ENCODE results near the gene SLC38A11.
"Not testable (repeated sequence)": the region's sequence is repeated elsewhere in the genome, so short reads cannot be mapped to it uniquely, and the experiment has no call there.

Gene SLC38A11

GRCh38 chr2:164877169-164877568 lies 78.2 kb downstream of the SLC38A11 start:
- no peak for DNase-seq (ENCODE audit: low spot score)

DNA sequence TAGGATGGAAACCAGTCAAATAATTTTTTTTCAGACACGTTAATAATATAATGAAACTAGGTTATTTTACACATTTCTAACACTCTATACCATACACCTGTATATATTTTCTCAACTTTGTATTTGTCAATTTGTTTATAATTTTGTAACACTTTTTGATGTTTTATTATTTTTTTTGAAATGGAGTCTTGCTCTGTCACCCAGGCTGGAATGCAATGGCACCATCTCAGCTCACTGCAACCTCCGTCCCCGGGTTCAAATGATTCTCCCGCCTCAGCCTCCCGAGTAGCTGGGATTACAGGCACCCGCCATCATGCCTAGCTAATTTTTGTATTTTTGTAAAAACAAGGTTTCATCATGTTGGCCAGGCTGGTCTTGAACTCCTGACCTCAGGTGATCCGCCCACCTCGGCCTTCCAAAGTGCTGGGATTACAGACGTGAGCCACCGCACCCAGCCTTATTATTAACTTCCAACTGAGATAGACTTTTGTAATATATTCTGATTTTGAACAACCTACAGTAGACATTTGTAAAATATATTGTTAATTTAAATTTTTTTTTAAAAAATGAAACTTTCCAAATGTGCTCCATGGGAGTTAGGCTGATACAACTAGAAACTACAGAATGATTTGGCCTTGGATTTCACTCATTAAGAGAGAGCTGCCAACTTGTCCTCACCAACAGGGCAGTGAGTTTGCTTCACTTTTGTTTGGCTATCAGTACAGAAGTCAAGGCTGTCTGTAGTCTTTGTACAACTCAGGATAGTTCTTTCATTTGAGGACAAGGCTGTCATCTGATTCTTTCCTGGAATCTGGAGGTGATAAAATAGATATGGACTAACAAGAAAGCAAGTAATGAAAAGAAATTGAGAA lies 79.8 kb downstream of the SLC38A11 start:
- no peak for DNase-seq (ENCODE audit: low spot score)

GRCh38 chr2:164873210-164873908 lies 82.0 kb downstream of the SLC38A11 start:
- no peak for DNase-seq (ENCODE audit: low spot score)

- DNase-seq (ENCODE audit: low spot score), result no peak
Measured at GRCh38 chr2:164871404-164871803, 83.9 kb downstream of the SLC38A11 start.

DNA sequence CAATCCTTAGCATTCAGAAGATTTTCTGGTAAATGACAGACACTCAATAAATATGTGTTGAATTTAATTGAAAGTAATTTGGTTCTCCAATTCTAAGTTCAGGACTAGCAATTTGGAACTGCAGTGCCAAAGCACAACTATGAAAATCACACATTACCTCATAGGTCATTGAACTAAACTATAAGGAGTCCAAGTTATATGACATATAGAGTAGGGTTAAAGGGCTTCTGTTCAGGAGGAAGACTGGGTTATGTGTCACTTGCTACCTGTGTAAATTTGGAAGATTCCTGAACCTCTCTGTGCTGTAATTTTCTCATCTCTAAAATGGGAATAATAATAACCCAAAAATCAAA lies 85.9 kb downstream of the SLC38A11 start:
- DNase-seq (ENCODE audit: low spot score), result no peak

GRCh38 chr2:164868563-164869419 lies 86.5 kb downstream of the SLC38A11 start:
- no peak for DNase-seq (ENCODE audit: low spot score)

- DNase-seq (ENCODE audit: low spot score), result no peak
Measured at GRCh38 chr2:164867779-164868397, 87.4 kb downstream of the SLC38A11 start.

DNA sequence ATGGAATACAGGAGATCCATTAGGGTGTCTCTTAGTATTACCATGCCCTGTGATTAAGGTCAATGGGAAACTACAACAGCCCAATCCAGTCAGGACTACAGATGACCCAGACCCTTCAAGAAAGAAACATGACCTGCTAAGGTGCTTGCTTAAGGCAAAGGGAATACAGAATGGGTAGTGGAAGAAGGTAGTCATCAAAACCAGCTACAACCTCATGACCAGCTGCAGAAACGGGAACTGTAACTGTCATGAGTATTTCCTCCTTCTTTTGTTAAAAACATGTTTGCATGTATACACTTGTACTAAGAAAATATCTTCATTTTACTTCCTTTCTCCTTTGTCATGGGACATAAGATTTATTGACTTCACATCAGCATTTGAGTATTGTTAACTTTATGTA lies 88.9 kb downstream of the SLC38A11 start:
- DNase-seq (ENCODE audit: low spot score), result not testable (repeated sequence)

DNA sequence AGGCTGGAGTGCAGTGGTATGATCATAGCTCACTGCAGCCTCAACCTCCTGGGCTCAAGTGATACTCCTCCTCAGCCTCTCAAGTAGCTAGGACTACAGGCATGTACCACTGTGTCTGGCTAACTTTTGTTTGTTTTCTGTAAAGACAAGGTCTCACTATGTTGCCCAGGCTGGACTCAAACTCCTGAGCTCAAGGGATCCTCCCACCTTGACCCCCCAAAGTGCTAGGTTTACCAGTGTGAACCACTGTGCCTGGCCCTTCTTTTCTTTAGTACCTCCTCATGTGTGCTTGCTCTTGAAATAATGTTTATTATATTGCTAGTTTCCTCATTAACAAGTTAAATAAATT lies 94.7 kb downstream of the SLC38A11 start:
- DNase-seq (ENCODE audit: low spot score), result no peak

GRCh38 chr2:164859906-164860693 lies 95.2 kb downstream of the SLC38A11 start:
- not testable (repeated sequence) for DNase-seq (ENCODE audit: low spot score)

GRCh38 chr2:164859251-164859818 lies 96.0 kb downstream of the SLC38A11 start:
- no peak for DNase-seq (ENCODE audit: low spot score)

DNA sequence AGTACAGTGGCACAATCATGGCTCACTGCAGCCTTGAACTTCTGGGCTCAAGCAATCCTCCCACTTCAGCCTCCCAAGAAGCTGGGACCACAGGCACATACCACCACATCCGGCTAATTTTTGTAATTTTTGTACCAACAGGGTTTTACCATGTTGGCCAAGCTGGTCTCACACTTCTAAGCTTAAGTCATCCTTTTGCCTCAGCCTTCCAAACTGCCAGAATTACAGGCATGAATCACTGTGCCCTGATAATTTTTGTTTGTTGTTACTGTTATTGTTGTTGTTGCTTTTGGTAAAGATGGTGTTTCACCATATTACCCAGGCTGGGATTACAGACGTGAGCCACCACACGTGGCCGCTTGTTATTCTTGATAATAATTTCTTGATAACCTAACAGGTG lies 103.2 kb downstream of the SLC38A11 start:
- no peak for DNase-seq (ENCODE audit: low spot score)

DNA sequence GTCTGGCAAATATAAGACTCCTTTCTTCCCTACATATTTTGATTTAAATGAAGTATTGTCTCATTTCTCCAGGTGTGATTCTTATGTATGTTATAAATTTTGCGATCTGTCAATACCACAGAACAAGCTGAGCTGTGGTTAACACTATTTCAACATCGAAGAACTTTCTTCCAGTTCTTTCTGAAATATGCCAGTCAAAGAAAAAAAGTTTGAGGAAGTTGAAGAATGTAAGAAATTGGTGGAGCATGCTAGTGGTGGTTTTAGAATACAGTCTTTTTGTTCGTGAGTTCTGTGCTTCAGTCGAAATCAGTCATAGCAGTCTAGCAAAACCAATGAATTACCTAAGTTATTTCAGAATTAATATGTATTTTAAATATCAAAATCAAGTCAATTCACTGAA lies 105.1 kb downstream of the SLC38A11 start:
- DNase-seq (ENCODE audit: low spot score), result no peak

- DNase-seq (ENCODE audit: low spot score), result no peak
Measured at GRCh38 chr2:164849506-164849905, 105.8 kb downstream of the SLC38A11 start.

GRCh38 chr2:164847981-164848741 lies 107.2 kb downstream of the SLC38A11 start:
- DNase-seq (ENCODE audit: low spot score), result no peak

- no peak for DNase-seq (ENCODE audit: low spot score)
Measured at GRCh38 chr2:164847291-164847690, 108.0 kb downstream of the SLC38A11 start.

DNA sequence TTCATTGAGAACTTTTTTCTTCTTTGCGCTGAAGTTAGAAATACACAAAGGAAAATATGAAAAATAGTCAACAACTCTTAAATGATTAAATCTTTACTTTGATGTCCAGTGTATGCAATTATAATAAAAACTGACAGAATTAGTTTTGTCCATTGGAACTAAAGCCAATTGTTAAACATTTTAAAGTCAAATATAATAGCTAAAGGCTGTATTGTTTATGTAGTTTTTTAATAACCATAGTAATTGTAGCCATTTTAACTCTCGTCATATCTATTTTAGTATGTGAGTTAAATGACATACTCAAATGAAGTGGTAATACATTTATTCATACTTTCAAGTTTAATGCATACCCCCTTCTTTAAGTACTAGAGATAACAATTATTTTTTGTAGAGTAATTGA lies 109.0 kb downstream of the SLC38A11 start:
- no peak for DNase-seq (ENCODE audit: low spot score)
